Middle frontal gyrus (tissue), 1 donor: Measurements from ENCODE around the gene MXRA8.
"Not testable (repeated sequence)": the region's sequence is repeated elsewhere in the genome, so short reads cannot be mapped to it uniquely, and the experiment has no call there.

Source experiments
- DNase-seq: peaks from one replicate; pipeline ENCODE4 v3.0.0-alpha.2; 2015; ENCODE audit warnings: low spot score; ENCODE audit errors: extremely low spot score

Gene MXRA8

DNA sequence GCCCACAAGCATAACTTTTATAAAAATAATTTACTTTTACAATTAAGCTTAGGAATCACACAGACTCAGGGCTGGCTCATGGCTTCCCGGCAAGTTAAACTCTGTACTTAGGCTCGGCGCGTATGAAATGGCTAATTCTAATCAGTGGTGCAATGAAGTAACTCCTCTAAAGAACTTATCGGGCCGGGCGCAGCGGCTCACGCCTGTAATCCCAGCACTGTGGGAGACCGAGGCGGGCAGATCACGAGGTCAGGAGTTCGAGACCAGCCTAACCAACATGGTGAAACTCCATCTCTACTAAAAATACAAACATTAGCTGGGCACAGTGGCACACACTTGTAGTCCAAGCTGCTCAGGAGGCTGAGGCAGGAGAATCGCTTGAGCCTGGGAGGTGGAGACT, 11.7 kb upstream of the MXRA8 start:
- not testable (repeated sequence) for DNase-seq

DNA sequence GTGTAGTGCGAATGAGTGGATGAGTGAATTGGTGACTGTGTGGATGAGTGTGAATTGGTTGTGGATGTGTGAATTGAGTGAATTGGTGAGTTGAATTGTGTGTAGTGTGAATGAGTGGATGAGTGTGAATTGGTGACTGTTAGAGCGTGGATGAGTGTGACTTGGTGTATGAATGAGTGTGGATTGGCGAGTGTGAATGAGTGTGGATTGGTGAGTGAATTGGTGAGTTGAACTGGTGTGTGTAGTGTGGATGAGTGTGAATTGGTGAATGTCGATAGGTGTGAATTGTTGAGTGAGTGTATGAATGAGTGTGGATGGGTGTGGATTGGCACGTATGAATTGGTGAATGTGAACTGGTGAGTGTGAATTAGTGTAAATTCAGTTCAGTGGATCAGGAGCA, 9.0 kb upstream of the MXRA8 start:
- no peak for DNase-seq

DNA sequence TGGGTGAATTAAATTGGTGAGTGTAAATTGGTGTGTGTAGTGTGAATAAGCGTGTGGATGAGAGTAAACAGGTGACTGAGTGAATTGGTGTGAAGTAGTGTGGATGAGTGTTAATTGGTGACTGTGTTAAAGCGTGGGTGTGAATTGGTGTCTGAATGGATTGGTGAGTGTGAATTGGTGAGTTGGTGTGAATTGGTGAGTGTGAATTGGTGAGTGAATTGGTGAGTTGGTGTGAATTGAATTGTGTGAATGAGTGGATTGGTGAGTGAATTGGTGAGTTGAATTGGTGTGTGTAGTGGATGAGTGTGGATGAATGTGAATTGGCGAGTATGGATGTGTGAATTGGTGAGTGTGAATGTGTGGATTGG, 8.3 kb upstream of the MXRA8 start:
- no peak for DNase-seq

DNA sequence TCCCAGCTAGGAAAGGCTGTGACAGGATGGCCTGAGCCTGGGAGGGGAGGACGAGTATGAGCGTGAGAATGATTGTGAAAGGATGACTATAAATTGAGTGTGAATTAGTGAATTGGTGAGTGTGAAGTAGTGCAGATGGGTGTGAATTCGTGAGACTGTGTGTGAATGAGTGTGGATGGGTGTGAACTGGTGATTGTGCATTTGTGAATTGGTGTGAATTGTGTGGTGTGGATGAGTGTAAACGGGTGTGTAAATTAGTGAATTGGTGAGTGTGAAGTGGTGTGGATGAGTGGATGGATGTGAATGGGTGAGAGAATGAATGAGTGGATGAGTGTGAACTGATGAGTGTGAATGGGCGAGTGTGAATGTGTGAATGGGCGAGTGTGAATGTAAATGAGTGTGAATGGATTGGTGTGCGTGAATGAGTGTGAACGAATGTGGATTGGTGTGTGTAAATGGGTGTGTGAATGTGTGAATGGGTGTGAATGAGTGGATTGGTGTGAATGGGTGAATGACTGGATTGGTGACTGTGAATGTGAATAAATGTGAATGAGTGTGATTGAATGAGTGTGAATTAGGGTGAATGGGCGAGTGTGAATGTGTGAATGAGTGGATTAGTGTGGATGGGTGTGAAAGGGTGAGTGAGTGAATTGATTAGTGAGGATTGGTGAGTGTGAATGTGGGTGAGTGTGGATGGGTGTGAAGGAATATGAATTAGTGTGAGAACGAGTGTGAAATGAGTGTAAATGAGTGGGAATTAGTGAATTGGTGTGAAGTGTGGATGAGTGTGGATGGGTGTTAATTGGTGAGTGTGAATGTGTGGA, 7.7 kb upstream of the MXRA8 start:
- no peak for DNase-seq

DNA sequence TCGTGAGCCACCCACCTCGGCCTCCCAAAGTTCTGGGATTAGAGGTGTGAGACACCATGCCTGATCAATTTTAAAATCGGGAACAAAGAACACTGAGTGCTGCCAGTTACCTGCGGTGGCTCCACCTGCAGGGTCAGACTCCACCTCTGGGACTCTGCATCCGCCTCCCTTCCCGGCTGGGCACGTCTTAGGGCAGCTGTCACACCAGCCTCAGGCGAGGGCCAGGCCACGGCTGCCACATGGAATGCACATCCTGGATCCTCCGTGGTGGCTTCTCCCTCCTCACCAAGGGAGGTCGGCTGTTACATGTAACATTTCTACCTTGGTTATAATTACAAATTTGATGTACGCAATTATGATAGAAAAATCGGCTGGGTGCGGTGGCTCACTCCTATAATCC, 5.9 kb upstream of the MXRA8 start:
- no peak for DNase-seq

DNA sequence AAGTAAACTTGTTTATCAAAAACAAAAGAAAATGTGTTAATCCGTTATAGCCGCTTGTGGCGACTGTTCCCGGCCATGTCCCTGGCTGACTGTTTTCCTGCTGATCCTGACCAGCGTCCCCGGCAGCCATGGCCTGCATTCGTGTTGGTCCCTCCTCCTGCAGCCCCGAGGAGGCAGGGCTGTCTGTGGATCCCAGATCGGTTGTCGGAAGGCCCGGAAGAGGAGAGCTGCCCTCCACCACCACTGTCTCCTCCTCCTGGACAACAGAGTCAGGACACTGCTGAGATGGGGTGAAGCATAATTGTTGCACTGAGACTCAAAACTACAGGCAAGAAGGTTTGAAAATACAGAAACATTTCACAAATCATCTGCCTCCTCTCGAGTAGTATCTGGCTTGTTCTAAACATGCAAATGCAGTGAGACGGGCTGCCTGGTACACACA, 3.6 kb upstream of the MXRA8 start:
- DNase-seq: no peak

DNA sequence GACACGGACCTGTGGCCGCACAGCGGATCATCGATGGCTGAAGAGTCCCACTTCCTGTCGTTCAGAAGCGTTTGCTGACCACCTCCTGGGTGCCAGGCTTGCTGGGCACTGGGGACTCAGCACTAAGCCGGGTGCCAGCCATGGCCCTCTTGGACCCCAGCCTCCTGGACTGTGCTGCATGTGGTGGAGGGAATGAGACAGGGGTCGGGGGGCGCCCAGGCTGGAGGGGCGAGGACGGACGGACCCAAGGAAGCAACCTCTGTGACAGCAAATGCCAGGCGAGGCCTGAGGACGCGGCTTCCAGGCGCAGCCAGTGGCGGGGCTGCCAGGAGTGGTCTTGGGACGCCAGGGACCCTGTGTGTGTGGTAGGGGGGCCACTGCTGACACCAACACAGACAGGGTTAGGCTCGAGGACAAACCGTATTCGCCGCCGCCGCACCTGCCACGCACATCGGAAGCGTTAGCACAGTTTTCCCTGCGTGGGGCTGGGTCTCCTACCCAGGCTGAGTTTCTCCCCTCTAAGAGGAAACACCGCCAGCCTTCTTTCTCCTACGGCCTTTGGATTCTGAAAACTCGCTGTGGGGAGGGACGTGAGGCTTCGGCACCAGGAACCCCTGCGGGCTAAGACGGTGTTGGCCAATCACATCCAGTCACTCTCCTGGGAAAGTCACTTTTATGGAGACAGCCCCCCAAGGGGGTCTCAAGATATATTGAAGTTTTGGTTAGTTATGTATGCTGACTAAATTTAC, 3.1 kb upstream of the MXRA8 start:
- DNase-seq: no peak

DNA sequence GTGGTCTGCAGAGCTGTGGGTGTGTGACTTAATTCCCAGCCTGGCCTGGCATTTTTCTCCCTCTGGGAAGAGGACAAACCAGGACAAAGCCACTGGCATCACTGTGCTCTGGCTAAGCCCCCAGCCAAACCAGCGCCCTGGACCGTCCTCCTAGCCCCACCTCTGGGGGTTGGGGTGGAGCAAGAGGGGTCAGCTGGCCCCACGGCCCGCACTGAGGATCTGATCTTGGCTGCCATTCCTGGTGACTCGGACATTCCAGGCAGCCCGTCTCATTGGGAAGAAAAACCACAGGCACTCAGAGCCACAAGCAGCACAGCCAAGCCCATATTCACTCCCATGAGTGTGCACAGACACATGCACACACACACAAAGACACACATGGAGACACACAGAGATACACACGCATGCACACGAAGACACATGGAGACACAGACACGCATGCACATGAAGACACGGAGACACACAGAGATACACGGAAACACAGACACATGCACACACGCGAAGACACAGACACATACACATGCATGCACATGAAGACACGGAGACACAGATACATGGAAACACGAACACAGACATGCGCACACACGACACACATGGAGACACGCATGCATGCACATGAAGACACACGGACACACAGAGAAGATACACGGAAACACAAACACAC, 2.3 kb upstream of the MXRA8 start:
- no peak for DNase-seq

DNA sequence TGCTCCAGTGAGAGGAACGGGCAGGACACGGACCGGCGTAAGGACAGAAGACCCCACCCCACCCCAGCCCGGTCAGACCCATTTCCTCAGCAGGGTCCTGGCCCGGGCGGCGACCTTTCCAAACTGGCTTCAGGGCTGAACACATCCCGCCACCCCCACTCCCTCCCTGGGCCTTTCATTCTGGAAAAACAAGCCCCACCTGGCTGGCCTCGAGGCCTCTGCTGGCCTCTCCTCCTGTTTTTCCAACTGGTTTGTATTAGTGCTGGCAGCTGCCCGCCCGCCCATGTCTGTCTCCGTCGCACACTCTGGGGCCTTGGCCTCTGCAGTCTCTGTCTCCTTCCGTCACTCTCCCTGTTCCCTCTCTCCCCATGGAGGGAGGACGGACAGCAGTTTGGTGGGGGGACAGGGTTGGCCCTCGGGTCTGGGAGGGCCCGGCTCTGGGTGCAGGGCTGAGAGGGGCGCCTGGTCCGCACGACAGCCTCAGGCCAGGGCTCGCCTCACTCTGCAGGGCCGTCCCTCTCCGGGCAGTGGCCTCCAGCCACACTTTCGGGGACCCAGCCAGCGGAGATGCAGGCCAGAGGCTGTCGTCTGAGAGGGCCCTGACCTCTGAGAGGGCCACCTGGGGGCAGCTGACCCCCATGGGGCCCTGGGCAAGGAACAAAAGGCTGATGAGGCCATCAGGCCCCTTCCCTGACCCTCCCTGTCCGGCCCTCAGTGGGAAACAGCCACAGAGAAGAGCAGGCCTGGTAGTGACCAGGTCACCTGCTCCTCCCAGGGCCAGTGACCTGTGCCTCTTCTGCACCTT, 1.5 kb upstream of the MXRA8 start:
- DNase-seq: no peak

DNA sequence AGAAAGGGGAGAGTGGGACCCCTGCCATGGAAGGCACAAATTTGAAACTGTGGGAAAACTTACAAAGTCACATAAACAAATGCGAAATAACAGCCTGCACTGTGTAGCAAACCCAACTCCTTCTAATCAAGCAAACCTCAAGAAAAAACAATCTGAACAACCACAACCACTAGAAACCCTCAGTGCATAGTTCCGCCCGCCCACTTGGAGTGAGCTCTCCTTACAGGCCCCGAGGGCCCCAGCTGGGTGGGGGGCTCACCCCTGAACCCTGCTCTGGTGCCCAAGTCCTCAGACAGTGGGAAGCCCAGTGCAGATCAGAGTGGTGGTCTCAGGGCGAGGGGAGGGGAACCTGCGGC, 931 bp upstream of the MXRA8 start:
- no peak for DNase-seq

DNA sequence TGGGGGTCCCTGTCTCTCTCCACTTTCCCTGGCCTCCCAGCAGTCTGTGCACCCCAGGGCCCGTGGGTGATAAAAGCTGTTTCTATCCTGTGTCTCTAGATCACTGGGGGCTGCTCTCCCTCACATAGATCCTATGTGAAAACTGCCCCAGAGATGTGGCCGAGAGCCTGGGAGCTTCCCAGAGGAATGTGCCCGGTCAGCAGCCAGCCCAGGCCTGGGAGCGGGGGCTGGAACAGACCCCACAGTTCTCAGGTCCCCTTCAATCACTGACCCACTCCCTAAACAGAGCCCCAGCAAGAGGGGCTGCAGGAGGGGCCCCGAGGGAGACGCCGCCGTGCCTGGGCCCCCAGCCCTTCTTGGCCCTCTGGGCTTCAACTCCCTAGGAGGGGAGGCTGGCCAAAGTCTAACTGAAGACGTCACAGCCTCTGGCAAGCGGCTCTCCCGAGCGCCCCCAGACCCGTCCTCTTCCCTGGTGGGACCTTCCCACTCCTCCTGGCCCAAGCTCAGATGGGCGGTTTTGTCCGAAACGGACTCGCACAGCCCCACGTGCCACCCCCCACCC, 403 bp downstream of the MXRA8 start:
- no peak for DNase-seq

DNA sequence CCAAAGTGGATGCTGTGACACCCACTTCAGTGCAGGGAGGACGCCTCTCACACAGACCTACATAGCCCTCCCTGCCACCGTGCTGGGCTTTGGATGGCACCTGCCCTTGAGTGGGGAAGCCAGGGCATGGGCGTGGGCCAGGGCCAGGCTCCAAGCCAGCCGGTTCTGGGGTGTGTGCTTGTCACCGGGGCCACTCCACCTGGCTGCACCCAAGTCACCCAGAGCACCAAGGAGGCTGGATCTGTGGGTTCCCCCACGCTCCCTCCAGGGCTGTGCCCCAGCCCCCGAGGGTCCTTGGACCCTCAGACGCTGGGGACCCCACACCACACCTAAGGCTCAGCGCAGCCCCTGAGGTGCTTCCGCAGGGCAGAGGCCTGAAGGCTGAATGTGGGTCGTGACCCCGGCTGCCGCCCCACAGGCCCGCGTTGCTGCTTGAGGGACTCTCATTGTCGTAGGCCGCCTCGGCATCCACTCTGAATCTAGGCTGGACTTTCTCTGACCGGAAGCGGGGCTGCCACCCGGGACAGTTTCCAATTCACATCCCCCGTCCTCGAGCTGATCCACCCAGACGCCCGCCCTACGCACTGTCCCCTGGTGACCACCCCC, 1.5 kb downstream of the MXRA8 start:
- DNase-seq: no peak

DNA sequence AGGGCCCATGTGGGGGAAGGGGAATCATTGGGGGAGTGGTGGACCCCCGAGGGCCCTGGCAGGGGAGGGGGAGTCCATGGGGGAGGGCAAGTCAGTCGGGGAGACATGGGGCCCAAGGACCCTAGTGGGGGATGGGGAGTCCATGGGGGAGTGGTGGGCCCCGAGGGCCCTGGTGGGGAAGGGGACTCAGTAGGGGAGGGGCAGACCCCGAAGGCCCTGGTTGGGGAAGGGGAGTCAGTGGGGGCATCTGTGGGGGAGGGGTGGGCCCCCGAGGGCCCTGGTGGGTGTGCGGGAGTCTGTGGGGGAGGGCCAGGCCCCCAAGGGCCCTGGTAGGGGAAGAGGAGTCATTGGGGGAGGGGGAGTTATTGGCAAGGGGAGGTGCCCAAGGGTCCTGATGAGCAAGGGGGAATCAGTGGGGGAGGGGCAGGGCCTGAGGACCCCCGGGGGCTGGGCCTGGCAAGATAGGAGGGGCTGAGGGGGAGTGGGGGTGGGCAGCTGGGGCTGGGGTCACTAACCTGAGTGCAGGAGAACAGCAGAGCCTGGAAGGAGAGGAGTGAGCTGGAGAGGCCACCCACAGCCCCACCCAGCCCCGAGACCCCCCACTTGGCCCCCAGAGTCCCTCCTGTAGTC, 2.1 kb downstream of the MXRA8 start:
- DNase-seq: no peak

DNA sequence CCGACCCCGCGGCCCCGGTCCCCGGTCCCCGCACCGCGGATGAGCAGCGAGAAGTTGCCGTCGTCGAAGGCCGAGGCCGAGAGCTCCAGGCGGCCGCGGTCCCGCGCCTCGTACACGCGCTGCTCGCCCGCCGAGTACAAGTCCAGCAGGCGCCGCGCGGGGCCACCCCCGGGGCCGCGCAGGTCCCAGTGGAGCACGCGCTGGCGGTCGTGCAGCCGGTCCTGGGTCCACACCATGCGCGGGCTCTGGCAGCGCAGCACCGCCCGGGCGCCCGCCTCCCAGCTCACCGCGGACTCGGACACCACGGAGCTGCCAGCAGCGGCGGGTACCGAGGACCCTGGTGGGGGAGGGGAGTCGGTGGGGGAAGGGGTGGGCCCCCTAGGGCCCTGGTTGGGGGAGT, 2.9 kb downstream of the MXRA8 start:
- no peak for DNase-seq

DNA sequence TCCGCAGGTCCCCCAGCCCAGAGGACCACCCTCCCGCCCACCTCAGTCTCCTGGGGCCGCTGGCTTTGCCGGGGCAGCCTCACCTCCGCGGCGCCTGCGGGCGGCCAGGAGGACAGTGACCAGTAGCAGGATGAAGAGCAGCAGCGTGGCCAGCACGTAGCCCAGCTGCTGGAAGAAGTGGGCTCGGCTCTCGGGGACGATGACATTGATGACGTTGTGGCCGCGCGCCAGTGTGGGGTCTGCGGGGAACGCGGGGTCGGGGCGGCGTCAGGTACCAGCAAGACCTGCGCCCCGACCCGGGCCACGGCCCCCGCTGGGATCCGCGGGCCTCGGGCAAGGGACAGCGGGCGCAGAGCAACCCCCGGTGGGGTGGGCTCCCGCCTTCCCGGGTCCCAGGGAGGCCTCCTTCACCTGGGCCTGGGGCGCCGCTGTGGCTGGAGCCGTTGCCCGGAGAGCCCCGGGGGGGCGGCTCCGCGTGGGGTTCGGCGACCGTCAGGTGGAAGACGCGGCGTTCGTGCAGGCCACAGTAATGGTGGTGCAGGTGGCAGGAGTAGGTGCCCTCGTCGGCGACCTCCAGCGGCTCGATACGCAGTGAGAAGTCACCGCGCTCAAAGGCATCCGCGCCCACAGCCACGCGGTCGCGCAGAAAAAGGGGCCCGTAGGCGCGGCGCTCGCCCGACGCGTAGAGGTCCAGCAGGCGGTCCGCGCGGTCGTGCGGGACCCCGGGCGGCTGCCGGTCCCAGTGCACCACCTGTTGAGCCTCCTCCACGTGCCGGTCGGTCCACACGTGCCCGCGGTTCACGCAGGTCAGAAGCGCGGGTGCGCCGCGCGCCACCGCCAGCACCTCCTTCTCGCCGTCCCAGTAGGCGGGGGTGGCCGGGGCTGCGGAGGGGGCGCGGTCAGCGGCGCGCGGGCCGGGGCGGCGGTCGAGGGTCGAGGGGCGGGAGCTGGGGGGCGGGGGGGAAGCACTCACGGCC, 3.8 kb downstream of the MXRA8 start:
- DNase-seq: no peak

DNA sequence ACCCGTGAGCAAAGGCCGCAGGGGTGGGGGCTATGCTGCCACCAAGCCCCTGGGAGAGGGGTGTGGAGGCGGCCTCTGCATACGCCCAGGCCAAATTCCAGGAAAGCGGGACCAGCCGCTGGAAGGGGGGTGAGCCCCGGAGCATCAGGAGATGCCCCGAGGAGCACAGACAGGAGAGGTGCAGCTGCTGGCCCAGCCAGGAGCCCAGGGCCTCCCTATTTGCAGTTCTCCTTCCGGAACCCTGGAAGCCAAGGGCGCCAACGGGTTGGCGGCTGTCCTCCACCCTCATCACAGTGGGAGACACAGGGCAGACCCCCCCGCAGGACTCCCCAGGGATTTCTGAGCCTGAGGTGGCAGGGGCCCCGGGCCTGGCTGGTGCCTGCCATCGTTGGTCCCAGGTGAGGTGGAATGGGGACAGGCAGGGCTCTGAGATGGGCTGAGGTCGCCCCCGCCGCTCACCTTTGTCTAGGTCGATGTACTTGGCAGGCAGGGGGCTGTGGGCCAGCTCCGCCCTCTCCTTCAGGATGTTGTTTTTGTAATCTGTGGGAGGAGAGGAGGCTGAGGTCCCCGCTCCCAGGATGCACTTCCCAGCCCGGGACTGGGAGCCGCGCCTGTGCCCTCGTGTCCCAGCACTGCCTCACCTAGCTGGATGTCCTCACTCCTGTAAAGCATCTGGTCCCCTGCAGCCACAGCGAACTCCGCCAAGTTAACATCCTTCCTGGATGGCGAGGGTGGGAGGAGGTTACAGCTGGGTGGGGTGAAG, 4.8 kb downstream of the MXRA8 start:
- DNase-seq: no peak

DNA sequence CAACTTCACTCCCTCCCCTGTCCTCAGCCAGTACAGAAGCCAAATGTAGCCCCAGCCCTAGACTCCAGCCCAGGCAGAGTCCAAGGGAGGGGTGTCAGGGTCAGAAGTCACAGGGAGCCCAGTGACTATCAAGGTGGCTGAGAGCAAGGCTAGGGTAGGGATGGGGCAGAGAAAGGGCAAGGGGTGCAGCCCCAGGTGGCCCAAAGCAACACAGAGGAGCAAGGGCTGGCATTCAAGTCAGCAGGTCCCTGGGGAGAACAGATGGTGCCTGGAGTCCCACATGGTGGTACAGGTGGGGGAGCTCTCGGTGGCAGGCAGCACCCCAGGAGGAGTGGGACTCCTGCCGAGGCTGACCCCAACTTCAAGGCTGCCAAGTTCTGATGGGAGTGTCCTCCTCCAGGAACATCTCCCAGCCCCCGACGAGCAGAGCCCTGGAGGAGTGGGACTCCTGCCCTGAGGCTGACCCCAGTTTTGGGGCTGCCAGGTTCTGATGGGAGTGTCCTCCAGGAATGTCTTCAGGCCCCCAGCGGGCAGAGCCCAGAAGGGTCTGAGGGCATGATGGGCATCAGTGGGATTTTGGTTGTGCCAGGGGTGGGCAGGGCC, 5.5 kb downstream of the MXRA8 start:
- no peak for DNase-seq
